Measurements from ENCODE around the gene ALB. TPM values are rescaled to one million over a fixed set of nuclear protein-coding genes. Genes with fewer than 3 reads are reported as not detected.

ALB gene
- total RNA-seq, 4 donors from 2014 or later = 0.32 TPM; not detected in 3

DNA sequence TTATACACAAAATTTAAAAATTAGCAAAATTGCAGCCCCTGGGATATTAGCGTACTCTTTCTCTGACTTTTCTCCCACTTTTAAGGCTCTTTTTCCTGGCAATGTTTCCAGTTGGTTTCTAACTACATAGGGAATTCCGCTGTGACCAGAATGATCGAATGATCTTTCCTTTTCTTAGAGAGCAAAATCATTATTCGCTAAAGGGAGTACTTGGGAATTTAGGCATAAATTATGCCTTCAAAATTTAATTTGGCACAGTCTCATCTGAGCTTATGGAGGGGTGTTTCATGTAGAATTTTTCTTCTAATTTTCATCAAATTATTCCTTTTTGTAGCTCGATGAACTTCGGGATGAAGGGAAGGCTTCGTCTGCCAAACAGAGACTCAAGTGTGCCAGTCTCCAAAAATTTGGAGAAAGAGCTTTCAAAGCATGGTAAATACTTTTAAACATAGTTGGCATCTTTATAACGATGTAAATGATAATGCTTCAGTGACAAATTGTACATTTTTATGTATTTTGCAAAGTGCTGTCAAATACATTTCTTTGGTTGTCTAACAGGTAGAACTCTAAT is 6.0 kb downstream of the ALB start:
- Histone ChIP-seq H3K36me3 (no peaks in the 10 kb centered on the region), H3K27ac (replicated peaks in 1 of 4) (no peak overlapping the region), H3K4me1 (no peaks in the 10 kb centered on the region), H3K4me3 (no peak overlapping the region), H3K27me3 (no peaks in the 10 kb centered on the region), H3K9me3 (no peaks in the 10 kb centered on the region)
- TF ChIP-seq POLR2A (IDR thresholded peaks at IDR 0.05; ENCODE audit: low read depth) (no peak), EP300 (IDR thresholded peaks at IDR 0.05) (no peak), POLR2AphosphoS5 (IDR thresholded peaks at IDR 0.05) (no peak)
- TF ChIP-seq, protein P1, sequence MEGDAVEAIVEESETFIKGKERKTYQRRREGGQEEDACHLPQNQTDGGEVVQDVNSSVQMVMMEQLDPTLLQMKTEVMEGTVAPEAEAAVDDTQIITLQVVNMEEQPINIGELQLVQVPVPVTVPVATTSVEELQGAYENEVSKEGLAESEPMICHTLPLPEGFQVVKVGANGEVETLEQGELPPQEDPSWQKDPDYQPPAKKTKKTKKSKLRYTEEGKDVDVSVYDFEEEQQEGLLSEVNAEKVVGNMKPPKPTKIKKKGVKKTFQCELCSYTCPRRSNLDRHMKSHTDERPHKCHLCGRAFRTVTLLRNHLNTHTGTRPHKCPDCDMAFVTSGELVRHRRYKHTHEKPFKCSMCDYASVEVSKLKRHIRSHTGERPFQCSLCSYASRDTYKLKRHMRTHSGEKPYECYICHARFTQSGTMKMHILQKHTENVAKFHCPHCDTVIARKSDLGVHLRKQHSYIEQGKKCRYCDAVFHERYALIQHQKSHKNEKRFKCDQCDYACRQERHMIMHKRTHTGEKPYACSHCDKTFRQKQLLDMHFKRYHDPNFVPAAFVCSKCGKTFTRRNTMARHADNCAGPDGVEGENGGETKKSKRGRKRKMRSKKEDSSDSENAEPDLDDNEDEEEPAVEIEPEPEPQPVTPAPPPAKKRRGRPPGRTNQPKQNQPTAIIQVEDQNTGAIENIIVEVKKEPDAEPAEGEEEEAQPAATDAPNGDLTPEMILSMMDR (IDR thresholded peaks at IDR 0.05) = no peak
- WGBS = 90% methylated on average over 8 of the region's 8 CpGs
- intact Hi-C loops (cut with DNase I) = no loop called here
- no peak for DNase-seq (ENCODE audit: extremely low spot score)

DNA sequence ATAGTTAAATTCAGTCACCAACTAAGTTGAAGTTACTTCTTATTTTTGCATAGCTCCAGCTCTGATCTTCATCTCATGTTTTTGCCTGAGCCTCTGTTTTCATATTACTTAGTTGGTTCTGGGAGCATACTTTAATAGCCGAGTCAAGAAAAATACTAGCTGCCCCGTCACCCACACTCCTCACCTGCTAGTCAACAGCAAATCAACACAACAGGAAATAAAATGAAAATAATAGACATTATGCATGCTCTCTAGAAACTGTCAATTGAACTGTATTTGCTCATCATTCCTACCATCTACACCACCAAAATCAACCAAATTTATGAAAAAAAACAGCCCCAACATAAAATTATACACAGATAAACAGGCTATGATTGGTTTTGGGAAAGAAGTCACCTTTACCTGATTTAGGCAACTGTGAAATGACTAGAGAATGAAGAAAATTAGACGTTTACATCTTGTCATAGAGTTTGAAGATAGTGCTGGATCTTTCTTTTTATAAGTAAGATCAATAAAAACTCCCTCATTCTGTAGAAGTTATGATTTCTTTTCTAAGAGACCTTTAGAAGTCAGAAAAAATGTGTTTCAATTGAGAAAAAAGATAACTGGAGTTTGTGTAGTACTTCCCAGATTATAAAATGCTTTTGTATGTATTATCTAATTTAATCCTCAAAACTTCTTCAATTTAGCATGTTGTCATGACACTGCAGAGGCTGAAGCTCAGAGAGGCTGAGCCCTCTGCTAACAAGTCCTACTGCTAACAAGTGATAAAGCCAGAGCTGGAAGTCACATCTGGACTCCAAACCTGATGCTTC is 7.0 kb downstream of the ALB start:
- H3K27ac ChIP-seq (replicated peaks in 1 of 4) = no peak overlapping the region
- no peaks in the 10 kb centered on the region for H3K27me3 ChIP-seq
- no peak for TF ChIP-seq POLR2A (IDR thresholded peaks at IDR 0.05; ENCODE audit: low read depth)
- H3K9me3 ChIP-seq = no peaks in the 10 kb centered on the region
- DNase-seq (ENCODE audit: extremely low spot score) = no peak
- intact Hi-C loops (cut with DNase I) = no loop called here
- H3K4me3 ChIP-seq = no peak overlapping the region
- 84% methylated on average over 3 of the region's 3 CpGs for WGBS
- H3K4me1 ChIP-seq = no peaks in the 10 kb centered on the region
- no peaks in the 10 kb centered on the region for H3K36me3 ChIP-seq

DNA sequence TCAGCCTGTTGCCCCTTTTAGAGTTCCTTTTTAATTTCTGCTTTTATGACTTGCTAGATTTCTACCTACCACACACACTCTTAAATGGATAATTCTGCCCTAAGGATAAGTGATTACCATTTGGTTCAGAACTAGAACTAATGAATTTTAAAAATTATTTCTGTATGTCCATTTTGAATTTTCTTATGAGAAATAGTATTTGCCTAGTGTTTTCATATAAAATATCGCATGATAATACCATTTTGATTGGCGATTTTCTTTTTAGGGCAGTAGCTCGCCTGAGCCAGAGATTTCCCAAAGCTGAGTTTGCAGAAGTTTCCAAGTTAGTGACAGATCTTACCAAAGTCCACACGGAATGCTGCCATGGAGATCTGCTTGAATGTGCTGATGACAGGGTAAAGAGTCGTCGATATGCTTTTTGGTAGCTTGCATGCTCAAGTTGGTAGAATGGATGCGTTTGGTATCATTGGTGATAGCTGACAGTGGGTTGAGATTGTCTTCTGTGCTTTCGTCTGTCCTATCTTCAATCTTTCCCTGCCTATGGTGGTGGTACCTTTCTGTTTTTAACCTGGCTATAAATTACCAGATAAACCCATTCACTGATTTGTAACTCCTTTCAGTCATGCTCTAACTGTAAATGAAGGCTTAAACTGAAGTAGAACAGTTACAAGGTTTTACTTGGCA is 7.8 kb downstream of the ALB start:
- DNase-seq (ENCODE audit: extremely low spot score) = no peak
- no peaks in the 10 kb centered on the region for H3K36me3 ChIP-seq
- TF ChIP-seq EP300 (IDR thresholded peaks at IDR 0.05) = no peak
- TF ChIP-seq, protein P1 (IDR thresholded peaks at IDR 0.05) = no peak
- TF ChIP-seq POLR2AphosphoS5 (IDR thresholded peaks at IDR 0.05) = no peak
- no peak for TF ChIP-seq POLR2A (IDR thresholded peaks at IDR 0.05; ENCODE audit: low read depth)
- H3K4me3 ChIP-seq = no peak overlapping the region
- WGBS = 96% methylated on average over 8 of the region's 8 CpGs
- intact Hi-C loops (cut with DNase I) = no loop called here
- H3K9me3 ChIP-seq = no peaks in the 10 kb centered on the region
- H3K4me1 ChIP-seq = no peaks in the 10 kb centered on the region
- no peak overlapping the region for H3K27ac ChIP-seq (replicated peaks in 1 of 4)
- no peaks in the 10 kb centered on the region for H3K27me3 ChIP-seq

DNA sequence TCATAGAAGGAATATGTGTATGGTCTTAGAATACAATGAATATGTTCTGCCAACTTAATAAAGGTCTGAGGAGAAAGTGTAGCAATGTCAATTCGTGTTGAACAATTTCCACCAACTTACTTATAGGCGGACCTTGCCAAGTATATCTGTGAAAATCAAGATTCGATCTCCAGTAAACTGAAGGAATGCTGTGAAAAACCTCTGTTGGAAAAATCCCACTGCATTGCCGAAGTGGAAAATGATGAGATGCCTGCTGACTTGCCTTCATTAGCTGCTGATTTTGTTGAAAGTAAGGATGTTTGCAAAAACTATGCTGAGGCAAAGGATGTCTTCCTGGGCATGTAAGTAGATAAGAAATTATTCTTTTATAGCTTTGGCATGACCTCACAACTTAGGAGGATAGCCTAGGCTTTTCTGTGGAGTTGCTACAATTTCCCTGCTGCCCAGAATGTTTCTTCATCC is 9.2 kb downstream of the ALB start:
- Histone ChIP-seq H3K27me3 (no peaks in the 10 kb centered on the region), H3K4me3 (no peak overlapping the region), H3K27ac (replicated peaks in 1 of 4) (no peak overlapping the region), H3K36me3 (no peaks in the 10 kb centered on the region), H3K9me3 (no peaks in the 10 kb centered on the region), H3K4me1 (no peaks in the 10 kb centered on the region)
- intact Hi-C loops (cut with DNase I) = no loop called here
- no peak for DNase-seq (ENCODE audit: extremely low spot score)
- WGBS = 96% methylated on average over 4 of the region's 4 CpGs
- TF ChIP-seq POLR2AphosphoS5 (IDR thresholded peaks at IDR 0.05) (no peak), EP300 (IDR thresholded peaks at IDR 0.05) (no peak), POLR2A (IDR thresholded peaks at IDR 0.05; ENCODE audit: low read depth) (no peak)
- TF ChIP-seq, protein P1 (IDR thresholded peaks at IDR 0.05) = no peak

DNA sequence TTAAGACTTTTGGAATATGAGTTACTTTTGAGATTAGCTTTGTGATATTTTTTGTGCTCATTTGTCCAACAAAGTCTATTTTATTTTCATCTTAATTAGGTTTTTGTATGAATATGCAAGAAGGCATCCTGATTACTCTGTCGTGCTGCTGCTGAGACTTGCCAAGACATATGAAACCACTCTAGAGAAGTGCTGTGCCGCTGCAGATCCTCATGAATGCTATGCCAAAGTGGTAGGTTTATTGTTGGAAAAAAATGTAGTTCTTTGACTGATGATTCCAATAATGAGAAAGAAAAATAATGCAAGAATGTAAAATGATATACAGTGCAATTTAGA is 10.8 kb downstream of the ALB start:
- no peaks in the 10 kb centered on the region for H3K9me3 ChIP-seq
- TF ChIP-seq EP300 (IDR thresholded peaks at IDR 0.05) (no peak), POLR2A (IDR thresholded peaks at IDR 0.05; ENCODE audit: low read depth) (no peak), POLR2AphosphoS5 (IDR thresholded peaks at IDR 0.05) (no peak)
- TF ChIP-seq, protein P1 (IDR thresholded peaks at IDR 0.05) = no peak
- no peaks in the 10 kb centered on the region for H3K36me3 ChIP-seq
- H3K27ac ChIP-seq (replicated peaks in 1 of 4) = no peak overlapping the region
- no peaks in the 10 kb centered on the region for H3K27me3 ChIP-seq
- no peak for DNase-seq (ENCODE audit: extremely low spot score)
- no peak overlapping the region for H3K4me3 ChIP-seq
- no peaks in the 10 kb centered on the region for H3K4me1 ChIP-seq
- 72% methylated on average over 2 of the region's 2 CpGs for WGBS
- intact Hi-C loops (cut with DNase I) = no loop called here

All from esophagus muscularis mucosa (tissue), 4 donors.